Measurements from ENCODE around the gene C6orf62.
"Not testable (repeated sequence)": the region's sequence is repeated elsewhere in the genome, so short reads cannot be mapped to it uniquely, and the experiment has no call there.

The C6orf62 gene

DNA sequence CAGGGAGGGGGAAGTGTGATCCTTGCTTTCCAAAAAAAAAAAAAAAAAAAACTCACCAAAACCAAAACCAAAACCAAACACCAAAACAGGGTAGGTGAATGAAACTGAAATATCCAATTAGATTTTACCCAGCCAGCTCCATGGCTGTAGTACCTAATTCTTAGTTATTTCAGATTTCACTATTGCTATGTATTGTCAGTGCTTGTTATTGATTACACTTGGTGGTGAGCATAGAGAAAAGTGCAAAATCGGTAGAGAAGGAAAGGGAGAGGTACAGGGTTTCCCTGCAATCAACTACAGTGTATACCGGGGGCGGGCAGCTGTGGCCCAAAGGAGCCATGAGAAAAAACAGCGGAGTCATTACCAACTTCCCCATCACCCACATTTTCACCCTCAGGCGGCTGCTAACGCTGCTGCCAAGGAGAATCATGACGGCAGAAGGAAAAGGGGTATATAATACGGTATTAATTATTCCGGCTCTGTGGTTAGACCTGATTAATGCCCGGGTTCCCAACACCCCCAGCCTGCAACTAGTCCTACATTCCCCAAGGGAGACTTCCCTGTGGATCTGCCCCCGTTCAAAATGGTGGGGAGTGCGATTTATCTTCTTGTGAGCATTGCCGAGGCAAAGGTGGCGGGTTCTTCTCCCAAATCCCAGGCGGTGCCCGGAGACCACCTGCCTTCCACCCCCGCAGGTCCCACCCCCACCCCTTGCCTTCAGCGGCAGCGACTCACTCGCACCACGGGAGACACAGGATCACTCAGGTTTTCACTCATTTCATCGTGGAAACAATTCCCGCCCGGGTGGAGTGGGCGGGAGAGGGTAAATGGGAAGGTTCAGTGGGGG, at the start of gene C6orf62:
Gene C6orf62, minus strand, starts transcription at position 30 of the 847 bp plus-strand sequence. CDS start 486 bp downstream, outside the sequence.
- DNase-seq, result peak; percentile 34

GRCh38 chr6:24768361-24768760, 49.4 kb upstream of the C6orf62 start:
- DNase-seq, result no peak

DNA sequence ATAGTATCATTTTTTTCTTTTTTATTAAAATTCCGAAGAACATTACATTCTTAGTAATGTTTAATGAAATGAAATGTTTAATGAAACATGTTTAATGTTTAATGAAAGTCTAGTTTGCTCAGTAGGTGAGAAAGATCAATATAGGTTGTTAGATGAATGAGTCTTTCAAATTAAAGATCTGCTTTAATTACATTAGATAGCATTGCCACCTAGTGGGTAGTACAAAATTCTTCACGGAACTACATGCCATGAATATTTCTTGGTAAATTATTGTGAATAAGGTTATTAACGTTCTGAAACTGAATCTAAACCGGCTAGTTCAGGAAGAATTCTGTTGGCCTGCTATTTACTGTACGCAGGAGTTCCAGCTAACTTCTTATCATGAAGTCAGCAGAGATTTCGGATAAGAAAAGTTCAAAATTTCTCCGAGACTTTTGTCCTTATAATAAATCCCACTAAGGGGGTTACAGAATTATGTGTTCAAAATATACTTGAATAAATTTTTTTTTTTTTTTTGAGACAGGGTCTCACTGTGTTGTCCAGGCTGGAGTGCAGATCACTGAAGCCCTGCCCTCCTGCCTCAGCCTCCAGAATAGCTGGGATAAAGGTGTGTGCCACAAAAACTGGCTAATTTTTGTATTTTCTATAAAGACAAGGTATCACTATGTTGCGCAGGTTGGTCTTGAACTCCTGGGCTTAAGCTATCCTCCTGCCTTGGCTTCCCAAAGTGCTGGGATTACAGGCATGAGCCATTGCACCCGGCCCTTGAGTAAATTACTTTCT, 47.9 kb upstream of the C6orf62 start:
- DNase-seq, result peak; percentile 17

GRCh38 chr6:24765968-24766367, 47.0 kb upstream of the C6orf62 start:
- DNase-seq, result not testable (repeated sequence)

- DNase-seq, result not testable (repeated sequence)
These were observed 46.2 kb upstream of the C6orf62 start for GRCh38 chr6:24764833-24765828.

GRCh38 chr6:24763578-24763977, 44.6 kb upstream of the C6orf62 start:
- peak; percentile 73 for DNase-seq

DNA sequence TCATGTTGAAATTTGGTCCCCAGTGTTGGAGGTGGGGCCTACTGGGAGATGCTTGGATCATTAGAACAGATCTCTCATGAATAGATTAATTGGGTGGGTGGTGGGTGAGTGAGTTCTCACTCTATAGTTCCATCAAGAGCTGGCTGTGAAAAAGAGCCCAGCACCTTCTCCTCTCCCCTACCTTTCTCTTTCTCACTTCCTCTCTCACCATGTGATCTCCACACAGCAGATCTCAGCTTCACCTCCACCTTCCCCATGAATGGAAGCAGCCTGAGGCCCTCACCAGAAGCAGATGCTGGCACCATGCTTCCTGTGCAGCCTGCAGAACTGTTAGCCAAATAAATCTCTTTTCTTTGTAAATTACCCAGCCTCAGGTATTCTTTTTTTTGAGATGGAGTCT, 42.9 kb upstream of the C6orf62 start:
- DNase-seq, result no peak

GRCh38 chr6:24761193-24761835, 42.4 kb upstream of the C6orf62 start:
- DNase-seq, result no peak

DNA sequence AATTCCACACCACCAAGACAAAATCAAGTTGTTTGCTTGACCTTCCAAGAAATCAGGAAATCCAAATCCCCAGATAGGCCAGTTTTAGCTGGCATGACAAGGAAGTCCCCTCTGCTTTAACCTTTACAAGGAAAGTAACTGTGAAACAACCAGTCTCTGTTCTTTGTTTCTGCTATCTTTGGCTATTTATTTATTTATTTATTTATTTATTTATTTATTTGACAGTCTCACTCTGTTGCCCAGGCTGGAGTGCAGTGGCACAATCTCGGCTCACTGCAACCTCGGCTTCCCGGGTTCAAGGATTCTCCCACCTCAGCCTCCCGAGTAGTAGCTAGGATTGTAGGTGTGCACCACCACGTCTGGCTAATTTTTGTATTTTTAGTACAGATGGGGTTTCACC, 41.3 kb upstream of the C6orf62 start:
- DNase-seq, result no peak

DNA sequence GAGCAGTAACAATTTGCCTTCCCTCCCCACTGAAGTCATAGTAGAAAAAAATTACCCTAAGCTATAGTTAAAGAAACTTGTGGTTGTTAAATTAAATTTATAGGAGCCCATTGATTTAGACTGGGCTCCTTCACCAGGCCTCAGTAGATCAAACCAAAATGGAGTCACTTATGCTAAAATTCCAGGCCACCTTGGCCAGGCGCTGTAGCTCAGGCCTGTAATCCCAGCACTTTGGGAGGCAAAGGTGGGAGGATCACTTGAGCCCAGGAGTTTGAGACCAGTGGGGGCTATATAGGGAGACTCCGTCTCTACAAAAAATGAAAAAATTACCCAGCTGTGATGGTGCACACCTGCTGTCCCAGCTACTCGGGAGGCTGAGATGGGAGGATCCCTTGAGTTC, 40.8 kb upstream of the C6orf62 start:
- no peak for DNase-seq

DNA sequence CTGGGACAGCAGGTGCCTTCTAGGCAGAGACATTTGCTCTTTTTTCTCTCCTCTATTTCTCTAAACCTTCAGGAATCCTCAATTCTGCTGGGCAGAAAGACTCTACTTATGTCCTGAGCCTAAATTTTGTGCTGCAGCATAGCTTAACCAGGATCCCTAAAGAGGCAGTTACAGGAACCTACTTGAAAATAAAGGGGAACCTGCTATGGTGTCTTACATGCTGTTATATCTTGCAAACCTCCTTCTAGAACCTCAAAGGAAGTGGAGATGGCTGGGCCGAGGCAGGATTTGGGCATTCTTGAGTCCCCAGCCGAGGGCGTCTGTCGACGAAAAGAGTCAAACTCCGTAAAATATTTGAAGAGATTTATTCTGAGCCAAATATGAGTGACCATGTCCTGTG, 38.7 kb upstream of the C6orf62 start:
- DNase-seq, result no peak

- no peak for DNase-seq
These were observed 36.3 kb upstream of the C6orf62 start for GRCh38 chr6:24755279-24755678.

DNA sequence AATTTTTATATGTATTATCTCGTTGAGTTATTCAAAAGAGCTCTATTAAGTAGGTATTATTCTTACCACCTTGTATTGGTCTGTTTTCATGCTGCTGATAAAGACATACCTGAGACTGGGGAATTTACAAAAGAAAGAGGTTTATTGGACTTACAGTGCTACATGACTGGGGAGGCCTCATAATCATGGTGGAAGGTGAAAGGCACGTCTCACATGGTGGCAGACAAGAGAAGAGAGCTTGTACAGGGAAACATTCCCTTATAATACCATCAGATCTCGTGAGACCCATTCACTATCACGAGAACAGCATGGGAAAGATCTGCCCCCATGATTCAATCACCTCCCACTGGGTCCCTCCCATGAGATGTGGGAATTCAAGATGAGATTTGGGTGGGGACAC, 35.4 kb upstream of the C6orf62 start:
- DNase-seq, result not testable (repeated sequence)

- DNase-seq, result no peak
These were observed 34.6 kb upstream of the C6orf62 start for GRCh38 chr6:24753545-24753944.

- no peak for DNase-seq
These were observed 34.1 kb upstream of the C6orf62 start for GRCh38 chr6:24752917-24753492.

DNA sequence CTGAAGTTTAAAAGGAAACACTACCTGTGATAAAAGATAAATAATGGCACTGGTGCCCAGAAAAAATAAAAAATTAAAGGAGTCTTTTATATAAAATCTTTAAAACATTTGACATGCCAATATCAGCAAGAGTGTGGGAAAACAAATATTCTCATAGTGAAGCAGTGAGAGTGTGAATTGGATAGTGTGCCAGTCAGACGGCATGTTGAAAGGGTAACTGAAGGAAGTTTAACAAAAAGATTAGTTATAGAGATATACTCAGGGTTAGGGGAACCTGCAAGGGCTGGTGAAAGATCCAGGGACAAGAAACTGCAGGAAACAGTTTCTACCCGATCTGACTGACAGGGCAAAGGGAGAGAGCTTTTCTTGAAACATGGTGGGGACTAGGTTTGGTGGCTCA, 33.5 kb upstream of the C6orf62 start:
- no peak for DNase-seq

GRCh38 chr6:24750878-24751277, 31.9 kb upstream of the C6orf62 start:
- DNase-seq, result not testable (repeated sequence)

DNA sequence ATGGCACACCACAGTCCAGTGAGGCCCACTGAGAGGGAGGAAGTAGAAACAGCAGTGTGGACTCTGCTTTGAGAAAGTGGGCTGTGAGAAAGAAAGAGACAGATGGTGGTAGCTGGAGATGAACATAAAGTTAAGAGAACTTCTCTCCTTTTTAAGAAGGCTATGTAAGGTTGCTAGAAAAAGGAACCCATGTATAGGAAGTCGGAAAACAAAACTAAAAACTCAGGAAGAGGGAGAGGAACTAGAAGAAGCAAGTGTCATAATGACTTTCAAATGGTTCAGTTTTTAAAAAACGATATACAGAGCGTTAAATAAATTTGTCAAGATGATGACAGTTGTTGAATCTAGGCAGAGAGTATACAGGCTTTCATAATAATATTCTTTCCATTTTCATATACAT, 30.3 kb upstream of the C6orf62 start:
- no peak for DNase-seq

DNA sequence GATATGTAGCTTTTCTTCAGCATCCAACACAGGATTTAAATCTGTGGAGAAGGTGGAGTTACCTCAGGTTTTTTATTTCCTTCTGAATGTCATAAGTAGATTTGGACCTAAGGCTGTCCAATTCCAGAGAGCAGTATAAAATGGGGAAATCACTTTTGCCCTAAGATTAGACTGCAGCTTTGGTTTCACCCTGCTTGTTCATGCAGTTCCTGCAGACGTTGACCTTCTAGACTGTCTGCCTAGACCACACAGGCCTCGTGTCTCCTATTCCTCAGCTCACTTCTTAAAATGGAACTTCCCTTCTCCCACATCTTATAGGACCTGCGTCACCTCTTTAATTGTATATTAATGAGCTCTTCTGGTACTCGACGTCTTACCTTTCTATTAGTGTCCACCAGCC, 26.0 kb upstream of the C6orf62 start:
- DNase-seq, result no peak

DNA sequence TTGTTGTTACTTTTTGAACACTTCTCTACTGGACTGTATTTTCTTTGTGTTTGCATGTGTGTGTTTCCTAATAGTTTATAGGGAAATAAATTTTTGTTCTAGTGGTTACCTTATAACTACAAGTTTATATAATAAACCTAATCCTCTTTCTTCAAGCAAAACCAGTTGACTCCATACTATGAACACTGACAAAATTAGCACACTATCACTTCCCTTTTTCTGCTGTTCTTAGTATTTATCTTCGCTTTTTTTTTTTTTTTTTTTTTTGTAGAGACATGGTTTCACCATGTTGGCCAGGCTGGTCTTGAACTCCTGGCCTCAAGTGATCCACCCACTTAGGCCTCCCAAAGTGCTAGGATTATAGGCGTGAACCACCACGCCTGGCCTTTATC, 25.0 kb upstream of the C6orf62 start:
- no peak for DNase-seq

DNA sequence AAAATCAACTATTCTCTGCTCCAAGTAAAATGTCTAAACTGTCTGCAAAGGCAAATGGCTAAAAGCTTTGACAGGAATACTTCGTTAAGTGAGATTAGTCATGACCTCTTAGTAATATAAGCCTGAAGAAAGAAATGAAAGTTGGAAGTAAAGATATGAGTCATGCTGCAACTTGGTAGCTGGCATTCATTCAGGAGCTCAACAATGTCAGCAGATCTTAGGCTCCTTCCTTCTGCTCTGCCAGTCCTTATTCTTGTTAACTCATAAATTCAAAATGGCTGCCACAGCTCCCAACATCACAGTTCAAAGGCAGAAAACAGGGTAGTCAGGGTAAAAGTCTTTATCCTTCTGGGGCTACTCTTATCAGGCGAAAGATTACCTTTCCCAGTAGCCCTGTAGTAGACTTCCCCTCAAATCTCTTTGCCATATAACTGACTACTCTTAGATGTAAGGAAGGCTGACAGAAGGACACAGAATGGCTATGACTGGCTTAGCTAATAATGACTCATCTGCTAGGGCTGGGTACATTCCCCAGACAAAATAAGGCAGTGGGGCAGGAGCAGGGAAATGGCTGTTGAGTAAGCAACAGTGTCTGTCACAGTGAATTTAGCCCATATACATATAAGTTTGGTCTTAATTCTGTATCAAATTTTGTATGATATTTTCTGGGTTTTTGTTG, 24.4 kb upstream of the C6orf62 start:
- DNase-seq, result no peak
